Epithelial cell of esophagus (primary cell): ENCODE data around the gene TMEM117.
A peak's percentile ranks its signal among the peaks of the same experiment; 100 is the strongest.

Source experiments
- DNase-seq: peaks from one replicate; pipeline ENCODE4 v3.0.0; 2010; ENCODE audit warnings: low read depth
- H3K4me3 ChIP-seq: 2 replicates; pipeline ENCODE4 v1.5.1; 2011; ENCODE audit warnings: mild to moderate bottlenecking, low read length, control low read depth
- TF ChIP-seq, protein P1 (sequence below): IDR thresholded peaks from 2 replicates; pipeline ENCODE4 v1.5.1; 2011; ENCODE audit warnings: low read depth, mild to moderate bottlenecking, low read length, control low read depth, inconsistent platforms; ENCODE audit not compliant: insufficient read depth; ENCODE audit errors: missing control alignments

The TMEM117 gene

DNA sequence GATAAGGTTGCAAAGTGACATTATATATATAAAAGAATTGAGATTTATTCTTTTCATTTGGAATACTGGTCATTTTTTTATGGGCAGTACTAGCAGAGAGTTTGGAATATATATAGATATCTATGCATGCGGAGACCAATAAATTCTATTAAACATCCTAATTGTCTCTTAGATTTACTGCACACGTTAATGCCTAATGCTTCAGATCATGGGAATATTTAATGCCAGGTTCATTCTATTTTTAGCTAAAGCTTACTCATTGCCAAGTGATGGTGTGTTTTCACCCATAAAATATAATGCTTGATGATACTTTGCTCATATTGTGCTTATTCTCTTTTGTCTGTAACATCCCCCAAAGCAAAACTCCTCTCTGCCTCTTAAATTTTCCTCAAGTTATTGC is 264.4 kb downstream of the TMEM117 start:
- TF ChIP-seq, protein P1, sequence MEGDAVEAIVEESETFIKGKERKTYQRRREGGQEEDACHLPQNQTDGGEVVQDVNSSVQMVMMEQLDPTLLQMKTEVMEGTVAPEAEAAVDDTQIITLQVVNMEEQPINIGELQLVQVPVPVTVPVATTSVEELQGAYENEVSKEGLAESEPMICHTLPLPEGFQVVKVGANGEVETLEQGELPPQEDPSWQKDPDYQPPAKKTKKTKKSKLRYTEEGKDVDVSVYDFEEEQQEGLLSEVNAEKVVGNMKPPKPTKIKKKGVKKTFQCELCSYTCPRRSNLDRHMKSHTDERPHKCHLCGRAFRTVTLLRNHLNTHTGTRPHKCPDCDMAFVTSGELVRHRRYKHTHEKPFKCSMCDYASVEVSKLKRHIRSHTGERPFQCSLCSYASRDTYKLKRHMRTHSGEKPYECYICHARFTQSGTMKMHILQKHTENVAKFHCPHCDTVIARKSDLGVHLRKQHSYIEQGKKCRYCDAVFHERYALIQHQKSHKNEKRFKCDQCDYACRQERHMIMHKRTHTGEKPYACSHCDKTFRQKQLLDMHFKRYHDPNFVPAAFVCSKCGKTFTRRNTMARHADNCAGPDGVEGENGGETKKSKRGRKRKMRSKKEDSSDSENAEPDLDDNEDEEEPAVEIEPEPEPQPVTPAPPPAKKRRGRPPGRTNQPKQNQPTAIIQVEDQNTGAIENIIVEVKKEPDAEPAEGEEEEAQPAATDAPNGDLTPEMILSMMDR: no peak
- H3K4me3 ChIP-seq: no peak overlapping the region
- no peak for DNase-seq

DNA sequence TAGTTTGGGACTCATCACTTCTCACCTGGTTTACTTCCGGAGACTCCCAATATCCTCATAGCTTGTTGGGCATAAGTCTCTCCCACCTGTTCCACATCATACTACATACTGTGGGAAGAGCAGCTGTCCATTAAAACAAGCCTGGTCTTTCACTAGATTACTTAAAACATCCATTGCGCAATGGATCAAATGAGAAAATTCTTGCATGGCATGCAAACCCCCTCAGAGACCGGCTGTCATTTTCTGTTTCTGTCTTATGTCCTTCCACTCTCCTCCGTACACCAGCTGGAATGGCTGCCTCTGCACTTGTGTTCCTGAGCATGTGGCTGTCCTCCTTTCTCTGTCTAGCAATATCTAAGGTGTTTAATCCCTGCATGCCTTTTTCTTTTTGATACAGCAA is 265.6 kb downstream of the TMEM117 start:
- H3K4me3 ChIP-seq: no peak overlapping the region
- DNase-seq: no peak
- TF ChIP-seq, protein P1: no peak

DNA sequence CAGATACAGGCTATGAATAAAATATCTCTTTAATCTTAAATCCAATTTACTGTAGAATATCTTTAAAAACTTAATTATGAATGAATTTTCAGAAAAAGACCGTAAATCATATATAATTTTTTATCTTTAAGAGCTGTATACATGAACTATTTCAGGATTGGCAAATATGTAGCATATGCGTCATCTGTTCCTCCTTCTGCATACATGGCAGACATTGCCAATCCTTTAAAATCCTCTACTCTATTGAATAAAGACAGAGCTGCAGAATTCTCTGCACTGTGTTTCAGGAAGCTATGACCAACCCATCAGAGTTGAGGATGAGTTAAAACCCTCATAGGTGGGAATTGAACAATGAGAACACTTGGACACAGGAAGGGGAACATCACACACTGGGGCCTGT is 279.0 kb downstream of the TMEM117 start:
- no peak overlapping the region for H3K4me3 ChIP-seq
- no peak for DNase-seq
- TF ChIP-seq, protein P1: no peak

DNA sequence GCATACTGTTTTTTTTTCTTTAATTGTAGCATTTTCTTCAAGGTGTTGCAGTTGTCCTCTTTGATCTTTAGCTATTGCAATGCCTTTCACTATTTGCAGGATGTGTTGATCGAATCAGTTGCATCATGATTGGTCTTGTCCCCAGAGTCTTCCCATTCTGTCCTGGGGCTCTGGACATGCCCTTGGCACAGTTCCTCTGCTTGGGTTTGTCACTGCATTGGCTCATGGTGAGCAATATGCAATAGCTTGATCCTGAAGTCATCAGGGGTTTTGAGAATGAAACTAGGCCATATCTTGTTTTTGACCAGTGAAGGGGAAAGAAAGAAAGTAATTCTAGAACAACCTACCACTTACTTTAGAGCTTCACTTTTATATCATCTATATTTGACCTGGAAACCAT is 281.5 kb downstream of the TMEM117 start:
- DNase-seq: peak; percentile 34
- no peak overlapping the region for H3K4me3 ChIP-seq
- TF ChIP-seq, protein P1: no peak

DNA sequence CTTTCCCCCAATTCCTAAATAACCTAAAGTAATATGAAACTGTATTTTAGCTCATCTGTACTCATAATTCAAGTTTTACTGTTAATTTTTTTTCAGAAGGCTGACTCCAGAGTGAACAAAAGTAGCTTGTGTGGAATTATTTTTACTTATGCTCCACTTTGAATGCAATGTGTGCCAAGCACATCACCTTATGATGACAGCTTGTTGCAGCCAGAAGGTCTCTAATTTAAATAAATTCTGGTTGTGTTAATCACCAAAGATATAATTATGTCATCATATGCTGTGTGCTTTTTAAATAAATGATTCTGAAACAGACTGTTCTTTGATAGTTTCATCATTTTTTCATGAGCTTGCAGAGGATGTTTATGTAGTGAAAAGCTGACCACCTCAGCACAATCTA is 283.1 kb downstream of the TMEM117 start:
- TF ChIP-seq, protein P1: no peak
- peak; percentile 9 for DNase-seq
- no peak overlapping the region for H3K4me3 ChIP-seq

DNA sequence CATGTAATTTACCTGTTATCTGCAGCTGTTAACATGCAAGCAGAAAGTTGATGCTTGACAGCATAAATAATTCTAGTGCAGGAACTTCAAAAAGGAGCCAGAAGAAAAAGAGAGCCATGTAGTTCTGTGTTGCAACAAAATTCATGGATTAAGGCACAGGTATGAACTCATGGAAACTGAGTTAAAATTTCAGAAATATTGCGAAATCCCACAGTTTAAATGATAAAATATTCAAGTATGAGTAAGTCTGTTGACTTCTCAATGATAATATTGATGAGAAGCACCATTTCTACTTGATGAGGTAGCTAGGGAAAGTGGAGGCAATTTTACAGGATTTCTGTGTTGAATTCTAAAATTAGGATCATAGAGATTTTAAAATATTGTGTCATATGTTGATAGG is 290.9 kb downstream of the TMEM117 start:
- H3K4me3 ChIP-seq: no peak overlapping the region
- no peak for DNase-seq
- TF ChIP-seq, protein P1: no peak

DNA sequence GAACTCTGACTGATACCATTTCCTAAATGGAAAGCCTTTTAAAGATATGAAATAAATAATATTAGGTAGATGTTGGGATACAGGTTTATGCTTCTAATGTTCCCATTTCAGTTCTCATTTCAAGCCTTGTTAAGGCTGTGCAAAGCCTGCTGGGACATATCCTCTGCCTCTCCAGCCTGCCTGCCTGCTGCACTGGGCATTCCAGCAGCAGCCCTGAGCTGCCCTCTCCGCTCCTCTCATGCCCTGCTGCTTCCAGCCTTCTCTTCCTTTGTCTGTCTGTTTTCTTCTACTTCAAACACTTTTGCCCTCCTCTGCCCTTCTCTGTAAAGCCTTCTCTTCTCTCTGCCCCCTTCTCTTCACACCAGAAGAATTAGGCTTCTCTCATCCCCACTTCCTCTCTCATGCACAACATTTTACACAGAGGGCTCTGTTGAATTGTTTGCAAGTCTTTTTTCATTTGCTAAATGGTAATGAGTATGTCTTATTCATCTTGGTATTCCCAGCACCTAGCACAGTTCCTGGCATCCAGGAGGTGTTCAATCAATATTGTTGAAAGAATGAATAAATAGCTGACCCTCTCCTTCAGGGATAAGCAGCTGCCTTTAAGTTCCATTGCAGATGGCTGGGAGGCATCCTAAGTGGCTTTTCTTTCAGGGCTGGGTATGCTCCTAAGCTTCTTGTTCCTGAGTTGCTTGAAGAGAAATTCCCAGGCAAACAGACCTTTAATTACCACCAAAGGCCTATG is 292.3 kb downstream of the TMEM117 start:
- no peak overlapping the region for H3K4me3 ChIP-seq
- TF ChIP-seq, protein P1: no peak
- DNase-seq: no peak
